K562 (cell line): ENCODE results near the gene ROM1. TPM values are rescaled to one million over a fixed set of nuclear protein-coding genes. Genes with fewer than 3 reads are reported as not detected.

Experiments
- ATAC-seq: fragments of 200-7000 bp; cut with Tn5 transposase; 3 replicates; pipeline ENCODE4 v1.9.1; 2020; ENCODE audit warnings: moderate library complexity
- BruUV-seq: library from RNA; stranded (reverse); fragments of 400-500 nt; replicated peaks from 2 replicates; lab custom pipeline; 2021; lab: Mats Ljungman, UMichigan
- CTCF ChIA-PET: fragments of 300-600 bp; formaldehyde crosslinking; extraction: SDS; loops from one replicate; lab custom pipeline; 2021; ENCODE audit warnings: low intra/inter-chr PET ratio; lab: Yijun Ruan, JAX
- POLR2A ChIA-PET: fragments of 300-600, 350-650 bp; sonication (Branson Sonifier 250); formaldehyde crosslinking; extraction: SDS; loops from one replicate; lab custom pipeline; 2021; ENCODE audit warnings: antibody characterized with exemption, inconsistent platforms; lab: Yijun Ruan, JAX
- DNase-seq, 4 experiments: peaks; one replicate each; pipeline versions ENCODE4 v3.0.0 to v3.0.0-alpha.2; 2011 to 2018; ENCODE audit warnings: low spot score in 3 of 4, mixed read lengths in 3 of 4; ENCODE audit errors: extremely low read depth in 1 of 4
- FAIRE-seq: peaks from 2 replicates; lab custom pipeline; 2011; peaks lifted over from hg19 to GRCh38; lab: Jason Lieb, UNC
- H2AFZ ChIP-seq: 2 replicates; pipeline ENCODE4 v1.6.0; 2011; ENCODE audit warnings: low read depth, low read length, control low read depth, inconsistent platforms
- H3K27ac ChIP-seq: fragments of 200-600 bp; 3 replicates; pipeline ENCODE4 v1.8.0; 2011; ENCODE audit warnings: low read depth, mild to moderate bottlenecking, control low read depth, inconsistent platforms, low read length, moderate library complexity, mixed read lengths; ENCODE audit errors: extremely low read depth
- H3K27me3 ChIP-seq, 2 experiments: fragments of 300-600 bp in 1 of 2; 2 replicates in 1 of 2; 3 replicates in 1 of 2; pipeline versions ENCODE4 v1.6.0 to v1.8.0; 2011; ENCODE audit warnings: inconsistent platforms in 2 of 2, low read length in 2 of 2, mild to moderate bottlenecking in 1 of 2, mixed read lengths in 1 of 2, moderate library complexity in 1 of 2; ENCODE audit not compliant: control insufficient read depth in 2 of 2, insufficient read depth in 2 of 2
- H3K36me3 ChIP-seq: fragments of 300-600 bp; 3 replicates; pipeline ENCODE4 v1.8.0; 2011; ENCODE audit warnings: mild to moderate bottlenecking, low read length, inconsistent platforms; ENCODE audit not compliant: control insufficient read depth, insufficient read depth
- H3K4me1 ChIP-seq, 2 experiments: fragments of 200-600 bp in 1 of 2; replicated peaks in 1 of 2; 2 replicates in 1 of 2; 3 replicates in 1 of 2; pipeline versions ENCODE4 v1.5.1 to v1.8.0; 2011; ENCODE audit warnings: inconsistent platforms in 2 of 2, low read length in 2 of 2, mild to moderate bottlenecking in 1 of 2, mixed read lengths in 1 of 2, moderate library complexity in 1 of 2; ENCODE audit not compliant: control insufficient read depth in 2 of 2, insufficient read depth in 2 of 2
- H3K4me2 ChIP-seq: 2 replicates; pipeline ENCODE4 v1.6.1; 2011; ENCODE audit warnings: low read length, control low read depth, inconsistent platforms, mixed read lengths; ENCODE audit not compliant: insufficient read depth
- H3K4me3 ChIP-seq: fragments of 200-600 bp; sonication (generic), shearing (Covaris generic); 2 replicates; pipeline ENCODE4 v1.5.1; 2016; ENCODE audit warnings: control low read depth, inconsistent platforms
- H3K79me2 ChIP-seq: fragments of 200-600 bp; 3 replicates; pipeline ENCODE4 v1.8.0; 2011; ENCODE audit warnings: low read length, inconsistent platforms; ENCODE audit not compliant: control insufficient read depth, insufficient read depth
- H3K9ac ChIP-seq, 2 experiments: 2 replicates each; pipeline versions ENCODE4 v1.6.0 to v1.6.1; 2011; ENCODE audit warnings: low read depth in 2 of 2, low read length in 2 of 2, control low read depth in 1 of 2, inconsistent platforms in 1 of 2, mild to moderate bottlenecking in 1 of 2, mixed read lengths in 1 of 2; ENCODE audit not compliant: insufficient read depth in 1 of 2
- H3K9me1 ChIP-seq: one replicate; pipeline ENCODE4 v1.6.0; 2011; ENCODE audit warnings: inconsistent platforms, mild to moderate bottlenecking, low read length, moderate library complexity; ENCODE audit not compliant: control insufficient read depth, insufficient read depth
- H3K9me3 ChIP-seq: replicated peaks from 2 replicates; pipeline ENCODE4 v1.5.1; 2011; ENCODE audit warnings: low read depth, low read length, inconsistent platforms; ENCODE audit not compliant: control insufficient read depth, insufficient read depth
- H4K20me1 ChIP-seq: replicated peaks from 2 replicates; pipeline ENCODE4 v1.6.1; 2011; ENCODE audit warnings: low read length, inconsistent platforms, mixed read lengths; ENCODE audit not compliant: control insufficient read depth, insufficient read depth
- ARID2 ChIP-seq: fragments of 450-650 bp; IDR thresholded peaks from 2 replicates; pipeline ENCODE4 v1.6.1; 2017; ENCODE audit warnings: antibody characterized with exemption, mild to moderate bottlenecking
- BMI1 ChIP-seq: fragments of 150-350 bp; IDR thresholded peaks from 2 replicates; pipeline ENCODE4 v1.6.1; 2014; ENCODE audit warnings: low read length
- CBX8 ChIP-seq: fragments of 200-600 bp; sonication (generic); IDR thresholded peaks from 2 replicates; pipeline ENCODE4 v1.6.1; 2012; ENCODE audit warnings: borderline replicate concordance, mixed run types, low read depth, mild to moderate bottlenecking, moderate library complexity, mixed read lengths, low read length, control low read depth, inconsistent platforms; ENCODE audit not compliant: poor library complexity, severe bottlenecking; ENCODE audit errors: extremely low read depth
- CHCHD3 ChIP-seq: fragments of 250-450 bp; sonication (Bioruptor Pico); IDR thresholded peaks from 2 replicates; pipeline ENCODE4 v2.1.2; 2022; ENCODE audit warnings: mild to moderate bottlenecking
- MCM3 ChIP-seq: fragments of 450-650 bp; IDR thresholded peaks from 2 replicates; pipeline ENCODE4 v1.6.1; 2016
- MNT ChIP-seq, 2 experiments: fragments of 450-650 bp; conservative IDR thresholded peaks; 2 replicates each; pipeline ENCODE4 v1.6.1; 2017; ENCODE audit warnings: mild to moderate bottlenecking in 2 of 2, moderate library complexity in 2 of 2
- PRPF4 ChIP-seq: fragments of 200-400 bp; formaldehyde crosslinking; IDR thresholded peaks from one replicate; pipeline ENCODE4 v1.6.1; 2017; ENCODE audit warnings: low read length, low read depth, mild to moderate bottlenecking; ENCODE audit not compliant: insufficient read depth, poor library complexity, severe bottlenecking
- RBFOX2 ChIP-seq: fragments of 200-400 bp; formaldehyde crosslinking; IDR thresholded peaks from 2 replicates; pipeline ENCODE4 v1.6.1; 2017; ENCODE audit warnings: low read depth, mild to moderate bottlenecking, low read length, moderate library complexity
- ZNF311 ChIP-seq: fragments of 250-450 bp; sonication (Bioruptor Pico); IDR thresholded peaks from 2 replicates; pipeline ENCODE4 v1.4.0; 2020; ENCODE audit warnings: mild to moderate bottlenecking, moderate library complexity
- ZNF507 ChIP-seq: conservative IDR thresholded peaks from 2 replicates; pipeline ENCODE4 v1.6.1; 2017; ENCODE audit warnings: missing genetic modification characterization, missing compliant biosample characterization
- WGBS: fragments of 100-300 bp; shearing (Covaris generic); methylation state at CpG from one replicate; pipeline ENCODE4 v1.1.6; 2016; ENCODE audit warnings: low coverage, mixed read lengths; ENCODE audit not compliant: insufficient coverage; ENCODE audit errors: missing lambda C conversion rate; 5-methylcytosine and 5-hydroxymethylcytosine counted together
- in situ Hi-C: fragments of 300-500 bp; cut with MboI; formaldehyde crosslinking; loops from 4 replicates; pipeline ENCODE4 v1.15.0; 2018; ENCODE audit warnings: inconsistent platforms, mixed read lengths
- intact Hi-C: fragments of 100-400 bp; cut with micrococcal nuclease; formaldehyde crosslinking; loops from 2 replicates; pipeline ENCODE4 v1.14.2; 2022
- polyA plus RNA-seq, 8 experiments: library from polyadenylated mRNA; depleted of rRNA in 4 of 8; stranded (reverse) in 5 of 8; unstranded in 3 of 8; fragments of >200 nt; fragmentation: Nextera tagmentation in 2 of 8; fragmentation: Illumina TruSeq in 1 of 8; extraction: Ambion mirVana in 2 of 8; extraction: Trizol in 1 of 8; gene quantifications; 2 replicates each; pipeline versions ENCODE4 v1.2.1 to v1.2.3, GENCODE V29; 2011 to 2014; ENCODE audit warnings: inconsistent platforms in 1 of 8, missing spikeins in 1 of 8
- total RNA-seq, 7 experiments: library from RNA; depleted of rRNA in 6 of 7; stranded (reverse); fragments of >200 nt in 6 of 7; fragmentation: Illumina TruSeq in 2 of 7; extraction: Trizol in 2 of 7; gene quantifications; 2 replicates each; pipeline versions ENCODE4 v1.2.1 to v1.2.3, GENCODE V29; 2011 to 2021; ENCODE audit warnings: low replicate concordance in 1 of 7

Gene ROM1
- total and polyA plus RNA-seq, 9 of the 15 experiments (the other 6 are each of a cell fraction or from before 2014, with no cell fraction given) = 0.75 to 4.0 (median 2.6) TPM

DNA sequence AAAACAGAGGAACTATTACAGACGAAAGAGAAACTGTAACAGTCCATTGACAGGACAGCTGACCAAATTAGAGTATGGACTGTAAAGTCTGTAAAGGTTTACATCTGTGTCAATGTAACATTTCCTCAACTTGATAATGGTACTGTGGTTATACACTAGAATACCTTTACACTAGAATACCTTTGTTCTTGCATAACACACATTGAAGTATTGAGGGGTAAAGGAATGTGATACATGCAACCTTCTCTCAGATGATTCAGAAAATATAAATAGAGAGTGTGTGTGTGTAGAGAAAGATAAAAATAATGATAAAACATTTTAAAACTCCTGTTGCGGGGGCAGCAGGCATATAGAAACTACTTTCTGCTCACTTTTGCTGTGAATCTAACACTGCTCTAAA is 33.8 kb upstream of the ROM1 start:
- intact Hi-C loops = no loop called here
- CTCF ChIA-PET = no interaction called here
- Histone ChIP-seq H3K36me3 (peaks cover 77% of the 10 kb centered on the region), H3K27ac (no peak overlapping the region), H3K9ac (no peak overlapping the region), H4K20me1 (no peaks in the 10 kb centered on the region), H3K79me2 (peaks cover 18% of the 10 kb centered on the region), H3K4me3 (no peak overlapping the region), H3K9me3 (no peaks in the 10 kb centered on the region; the same call in 1 of the 2 replicates), H3K27me3 (no peaks in the 10 kb centered on the region), H3K4me2 (no peak overlapping the region), H3K4me1 (peaks cover 4 to 27% of the 10 kb centered on the region in 2 experiments; a peak in 3 of 5 replicates), H2AFZ (no peak overlapping the region), H3K9me1 (no peaks in the 10 kb centered on the region)
- no peak for FAIRE-seq
- in situ Hi-C loops = no loop called here
- no TSS peak for BruUV-seq
- no peak for TF ChIP-seq CBX8
- POLR2A ChIA-PET = interaction anchor here (0.7 kb wide), 1 partner anchor 12 kb away, joined by 4 read pairs; the partner anchor contains the start of gene TUT1
- 78% methylated on average over 2 of the region's 2 CpGs for WGBS
- ATAC-seq = no peak
- DNase-seq = no peak

- TF ChIP-seq PRPF4 = no peak
- TF ChIP-seq ZNF507 (tag) = no peak
- TF ChIP-seq RBFOX2 = 0 out of 2 replicates have a peak, but pooled peaks have one; percentile 22
- TF ChIP-seq ARID2 = no peak
- TF ChIP-seq MCM3 = no peak
- TF ChIP-seq CHCHD3 = no peak
- no peak for TF ChIP-seq MNT (conservative IDR thresholded peaks at IDR 0.05)
- TF ChIP-seq ZNF311 (CRISPR knock-in tag) = no peak
- no peak for TF ChIP-seq BMI1
- Histone ChIP-seq H3K9me1 (no peaks in the 10 kb centered on the region), H3K79me2 (peaks cover 11% of the 10 kb centered on the region; the same call in 2 of the 3 replicates), H4K20me1 (no peaks in the 10 kb centered on the region), H3K4me2 (no peak overlapping the region), H2AFZ (no peak overlapping the region), H3K27ac (no peak overlapping the region; the same call in 2 of the 3 replicates), H3K27me3 (no peaks in the 10 kb centered on the region), H3K4me3 (no peak overlapping the region), H3K9me3 (no peaks in the 10 kb centered on the region; the same call in 1 of the 2 replicates), H3K4me1 (peaks cover 0 to 9% of the 10 kb centered on the region in 2 experiments; a peak in 3 of 5 replicates), H3K9ac (peak overlapping the region in 1 of 2 experiments; percentile 75; a peak in 2 of 4 replicates), H3K36me3 (peaks cover 71% of the 10 kb centered on the region)
- ChIA-PET CTCF (no interaction called here), POLR2A (interaction anchor here (1.2 kb wide), 1 partner anchor 10 kb away, joined by 4 read pairs; the partner anchor contains the start of gene TUT1)
- FAIRE-seq (no peak), ATAC-seq (no peak), DNase-seq (no peak)
- WGBS = 90% methylated on average over 17 of the region's 18 CpGs
- intact Hi-C loops (no loop called here), in situ Hi-C loops (no loop called here)
- BruUV-seq = no TSS peak
Measured at GRCh38 chr11:62580959-62581715, 31.9 kb upstream of the ROM1 start.
